Upper lobe of left lung (tissue), 4 donors: ENCODE data around the gene SND1.

ENCODE experiments used
- CTCF ChIP-seq, 6 experiments: fragments of 450-650 bp in 4 of 6; fragments of 200-600 bp in 2 of 6; sonication (generic) in 2 of 6; IDR thresholded peaks; one replicate each; pipeline ENCODE4 v1.5.1; 2016 to 2019; ENCODE audit warnings: antibody characterized with exemption in 6 of 6
- POLR2A ChIP-seq, 4 donors: fragments of 450-650 bp; IDR thresholded peaks; one replicate each; pipeline ENCODE4 v1.5.1; 2016 to 2017; ENCODE audit warnings: antibody characterized with exemption in 4 of 4, mild to moderate bottlenecking in 2 of 4
- POLR2AphosphoS5 ChIP-seq, 2 donors: sonication (generic); formaldehyde crosslinking; IDR thresholded peaks; one replicate each; pipeline ENCODE4 v1.5.1; 2017; ENCODE audit warnings: antibody characterized with exemption in 2 of 2

DNA sequence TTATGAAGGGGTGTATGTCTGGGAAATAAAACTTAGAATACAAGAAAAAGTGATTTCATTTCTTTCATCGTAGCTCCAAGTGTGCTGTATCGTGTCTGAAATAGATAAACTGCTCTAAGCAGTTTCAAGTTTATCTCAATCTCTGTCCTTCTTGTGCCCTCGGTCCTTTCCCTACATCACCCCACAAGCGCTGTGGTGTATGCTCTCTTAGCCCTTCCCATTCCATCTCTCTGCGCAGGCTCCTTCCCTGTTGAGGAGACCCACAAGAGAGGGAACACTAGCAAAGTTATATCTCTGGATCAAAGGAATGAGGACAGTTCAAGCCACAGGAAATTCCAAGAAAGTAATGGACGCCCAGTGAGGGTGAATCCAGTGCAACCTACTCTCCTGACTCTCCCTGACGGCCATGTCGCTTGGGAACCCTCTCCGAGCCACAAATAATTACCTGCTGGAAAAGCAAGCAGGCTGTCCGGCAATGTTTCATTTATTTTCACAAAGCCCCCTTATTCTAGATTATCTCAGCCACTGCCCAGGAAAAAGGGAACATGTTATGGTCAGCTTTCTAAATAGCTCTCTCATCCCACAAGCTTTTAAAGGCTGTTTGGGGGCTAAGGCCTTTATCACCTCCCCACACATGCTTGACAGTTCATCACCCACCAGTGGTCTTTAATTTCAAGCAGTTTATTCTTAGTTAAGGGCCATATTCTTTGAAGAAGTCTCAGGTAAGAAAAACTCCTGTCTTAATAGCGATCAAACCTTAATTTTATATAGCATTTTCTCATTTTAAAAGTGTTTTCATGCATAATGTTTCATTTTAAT is 344.5 kb downstream of the SND1 start:
- no peak for TF ChIP-seq CTCF (IDR thresholded peaks at IDR 0.05)
- no peak for TF ChIP-seq POLR2A (IDR thresholded peaks at IDR 0.05)
- TF ChIP-seq POLR2AphosphoS5 (IDR thresholded peaks at IDR 0.05), result no peak
